ENCODE measurements around the gene GALNT15. TPM values are rescaled to one million over a fixed set of nuclear protein-coding genes. Genes with fewer than 3 reads are reported as not detected.

The GALNT15 gene
- polyA plus RNA-seq, 1 donor (not counting 4 experiments of a cell fraction or from before 2014, with no cell fraction given): not detected

- DNase-seq (ENCODE audit: low read depth, low spot score) (no peak), FAIRE-seq (no peak)
- peaks cover 2% of the 10 kb centered on the region for H3K79me2 ChIP-seq (ENCODE audit: control insufficient read depth, insufficient read depth, low read length)
- H3K9ac ChIP-seq (ENCODE audit: control insufficient read depth, extremely low read depth, insufficient read depth, low read length): no peak overlapping the region
- no peaks in the 10 kb centered on the region for H4K20me1 ChIP-seq (ENCODE audit: control insufficient read depth, extremely low read depth, insufficient read depth, low read length)
- no peak overlapping the region for H3K27ac ChIP-seq (ENCODE audit: control insufficient read depth, insufficient read depth, low read length)
- peaks cover 7% of the 10 kb centered on the region in 2 experiments for H3K36me3 ChIP-seq (ENCODE audit: control insufficient read depth in 2 of 2, extremely low read depth in 1 of 2, insufficient read depth in 2 of 2, low read length in 2 of 2)
- no peaks in the 10 kb centered on the region for H3K4me1 ChIP-seq (ENCODE audit: control insufficient read depth, extremely low read depth, insufficient read depth, low read length)
- H3K9me3 ChIP-seq (ENCODE audit: control insufficient read depth, low read depth, low read length): no peaks in the 10 kb centered on the region
- H3K27me3 ChIP-seq (ENCODE audit: control insufficient read depth, extremely low read depth, insufficient read depth, low read length): no peaks in the 10 kb centered on the region
- H3K9me1 ChIP-seq (ENCODE audit: control insufficient read depth, extremely low read depth, insufficient read depth, low read length): no peaks in the 10 kb centered on the region
- TF ChIP-seq, protein P1, sequence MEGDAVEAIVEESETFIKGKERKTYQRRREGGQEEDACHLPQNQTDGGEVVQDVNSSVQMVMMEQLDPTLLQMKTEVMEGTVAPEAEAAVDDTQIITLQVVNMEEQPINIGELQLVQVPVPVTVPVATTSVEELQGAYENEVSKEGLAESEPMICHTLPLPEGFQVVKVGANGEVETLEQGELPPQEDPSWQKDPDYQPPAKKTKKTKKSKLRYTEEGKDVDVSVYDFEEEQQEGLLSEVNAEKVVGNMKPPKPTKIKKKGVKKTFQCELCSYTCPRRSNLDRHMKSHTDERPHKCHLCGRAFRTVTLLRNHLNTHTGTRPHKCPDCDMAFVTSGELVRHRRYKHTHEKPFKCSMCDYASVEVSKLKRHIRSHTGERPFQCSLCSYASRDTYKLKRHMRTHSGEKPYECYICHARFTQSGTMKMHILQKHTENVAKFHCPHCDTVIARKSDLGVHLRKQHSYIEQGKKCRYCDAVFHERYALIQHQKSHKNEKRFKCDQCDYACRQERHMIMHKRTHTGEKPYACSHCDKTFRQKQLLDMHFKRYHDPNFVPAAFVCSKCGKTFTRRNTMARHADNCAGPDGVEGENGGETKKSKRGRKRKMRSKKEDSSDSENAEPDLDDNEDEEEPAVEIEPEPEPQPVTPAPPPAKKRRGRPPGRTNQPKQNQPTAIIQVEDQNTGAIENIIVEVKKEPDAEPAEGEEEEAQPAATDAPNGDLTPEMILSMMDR (optimal IDR thresholded peaks at IDR 0.05 in 1 of 3, IDR thresholded peaks at IDR 0.05 in 1 of 3, conservative IDR thresholded peaks at IDR 0.05 in 1 of 3; ENCODE audit: extremely low read depth in 1 of 3, insufficient read depth in 2 of 3, low read length in 3 of 3): no peak
- TF ChIP-seq EZH2 (IDR thresholded peaks at IDR 0.05; ENCODE audit: low read length): no peak
- H3K4me3 ChIP-seq (ENCODE audit: control insufficient read depth in 2 of 3, extremely low read depth in 1 of 3, insufficient read depth in 2 of 3, low read depth in 1 of 3, low read length in 3 of 3): no peak overlapping the region
- dilution Hi-C loops (cut with MboI; ENCODE audit: extremely low pct_ligation_motif_present, low sequenced_read_pairs): no loop called here
- H3K4me2 ChIP-seq (ENCODE audit: control insufficient read depth, extremely low read depth, insufficient read depth, low read depth, low read length): no peak overlapping the region
- no peak overlapping the region for H2AFZ ChIP-seq (ENCODE audit: control insufficient read depth, low read length)
These were observed 99.4 kb downstream of the GALNT15 start for GRCh38 chr3:16273867-16274266.

DNA sequence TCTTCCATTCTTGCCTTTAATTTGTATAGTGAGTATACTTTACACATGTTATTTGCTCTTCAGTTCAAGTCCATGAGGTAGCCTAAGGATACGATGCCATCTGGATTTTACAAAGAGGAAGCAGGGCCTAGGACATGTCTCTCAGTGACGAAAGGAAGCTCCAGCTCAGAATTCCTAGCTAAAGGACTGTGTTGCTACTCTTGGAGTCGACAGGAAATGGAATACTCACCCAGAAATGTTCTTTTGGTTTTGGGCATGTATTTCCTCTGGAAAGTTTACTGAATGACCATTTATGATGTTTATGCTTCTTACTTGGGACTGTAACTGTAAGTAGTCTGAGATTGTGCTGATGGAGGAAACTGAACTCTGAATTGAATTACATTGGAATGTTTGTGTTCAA is 103.0 kb downstream of the GALNT15 start:
- Histone ChIP-seq H3K9me3 (ENCODE audit: control insufficient read depth, low read depth, low read length) (no peaks in the 10 kb centered on the region), H3K36me3 (ENCODE audit: control insufficient read depth in 2 of 2, extremely low read depth in 1 of 2, insufficient read depth in 2 of 2, low read length in 2 of 2) (peaks cover 4 to 5% of the 10 kb centered on the region in 2 experiments), H3K4me1 (ENCODE audit: control insufficient read depth, extremely low read depth, insufficient read depth, low read length) (no peaks in the 10 kb centered on the region), H3K4me3 (ENCODE audit: control insufficient read depth in 2 of 3, extremely low read depth in 1 of 3, insufficient read depth in 2 of 3, low read depth in 1 of 3, low read length in 3 of 3) (no peak overlapping the region), H3K79me2 (ENCODE audit: control insufficient read depth, insufficient read depth, low read length) (no peaks in the 10 kb centered on the region), H3K9me1 (ENCODE audit: control insufficient read depth, extremely low read depth, insufficient read depth, low read length) (no peaks in the 10 kb centered on the region), H3K4me2 (ENCODE audit: control insufficient read depth, extremely low read depth, insufficient read depth, low read depth, low read length) (no peak overlapping the region), H2AFZ (ENCODE audit: control insufficient read depth, low read length) (no peak overlapping the region), H4K20me1 (ENCODE audit: control insufficient read depth, extremely low read depth, insufficient read depth, low read length) (no peaks in the 10 kb centered on the region), H3K27ac (ENCODE audit: control insufficient read depth, insufficient read depth, low read length) (no peak overlapping the region), H3K9ac (ENCODE audit: control insufficient read depth, extremely low read depth, insufficient read depth, low read length) (no peak overlapping the region), H3K27me3 (ENCODE audit: control insufficient read depth, extremely low read depth, insufficient read depth, low read length) (no peaks in the 10 kb centered on the region)
- TF ChIP-seq, protein P1 (optimal IDR thresholded peaks at IDR 0.05 in 1 of 3, IDR thresholded peaks at IDR 0.05 in 1 of 3, conservative IDR thresholded peaks at IDR 0.05 in 1 of 3; ENCODE audit: extremely low read depth in 1 of 3, insufficient read depth in 2 of 3, low read length in 3 of 3): no peak
- no peak for TF ChIP-seq EZH2 (IDR thresholded peaks at IDR 0.05; ENCODE audit: low read length)
- DNase-seq (ENCODE audit: low read depth, low spot score) (no peak), FAIRE-seq (no peak)
- dilution Hi-C loops (cut with MboI; ENCODE audit: extremely low pct_ligation_motif_present, low sequenced_read_pairs): no loop called here

All from keratinocyte (primary cell).